Vein endothelial cell (primary cell): Measurements from ENCODE around the gene PDCD1LG2. TPM values are rescaled to one million over a fixed set of nuclear protein-coding genes. Genes with fewer than 3 reads are reported as not detected.

Experiments
- total RNA-seq: library from RNA; depleted of rRNA; stranded (reverse); fragments of >200 nt; gene quantifications from 2 replicates; pipeline ENCODE4 v1.2.3, GENCODE V29; 2012

The PDCD1LG2 gene
- total RNA-seq = 7.6 and 11.4 TPM in 2 replicates

DNA sequence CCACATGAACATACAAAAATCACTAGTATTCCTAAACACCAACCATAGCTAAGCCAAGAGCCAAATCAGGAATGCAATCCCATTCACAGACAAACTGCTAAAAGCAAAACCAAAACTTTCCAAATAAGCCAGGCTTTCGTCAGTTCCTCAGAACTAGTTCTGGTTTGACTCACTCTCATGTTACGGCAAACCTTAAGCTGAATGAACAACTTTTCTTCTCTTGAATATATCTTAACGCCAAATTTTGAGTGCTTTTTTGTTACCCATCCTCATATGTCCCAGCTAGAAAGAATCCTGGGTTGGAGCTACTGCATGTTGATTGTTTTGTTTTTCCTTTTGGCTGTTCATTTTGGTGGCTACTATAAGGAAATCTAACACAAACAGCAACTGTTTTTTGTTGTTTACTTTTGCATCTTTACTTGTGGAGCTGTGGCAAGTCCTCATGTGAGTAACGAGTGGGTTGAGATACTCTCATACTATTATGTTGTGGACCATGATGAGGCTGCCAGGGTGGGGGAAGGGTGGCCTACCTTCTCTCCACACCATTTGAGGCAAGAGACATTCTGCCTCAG lies at the start of gene PDCD1LG2:
PDCD1LG2 (plus strand) TSS at position 172 of the 572 bp plus-strand sequence. CDS start 12,016 bp downstream, outside the sequence.

Other genes starting within 250 kb of the PDCD1LG2 start
- not detected in 2 replicates for gene RLN2, start 205.8 kb upstream of the PDCD1LG2 start, total RNA-seq
- gene RLN1, start 170.7 kb upstream of the PDCD1LG2 start, total RNA-seq = not detected in 2 replicates
- 12.1 and 17.9 TPM in 2 replicates for gene PLGRKT, start 72.6 kb upstream of the PDCD1LG2 start, total RNA-seq
- gene CD274, start 60.0 kb upstream of the PDCD1LG2 start, total RNA-seq = 26.7 and 30.4 TPM in 2 replicates
- 42.5 and 43.6 TPM in 2 replicates for gene RIC1, start 118.6 kb downstream of the PDCD1LG2 start, total RNA-seq